ENCODE measurements around the gene SHROOM3. TPM values are rescaled to one million over a fixed set of nuclear protein-coding genes. Genes with fewer than 3 reads are reported as not detected.

Gene SHROOM3
- polyA plus RNA-seq, 2 of the 4 experiments (the other 2 are of a cell fraction): 2.8 to 5.1 TPM

GRCh38 chr4:76762137-76763130 lies 327.4 kb downstream of the SHROOM3 start:
- ChIA-PET POLR2A (no interaction called here), CTCF (no interaction called here)
- FAIRE-seq: no peak
- Histone ChIP-seq H3K9me3 (no peaks in the 10 kb centered on the region), H3K4me3 (no peak overlapping the region), H3K4me1 (0 out of 3 replicates have a peak, but pooled peaks cover 5% of the 10 kb centered on the region), H3K27ac (no peak overlapping the region), H3K4me2 (no peak overlapping the region)
- WGBS (ENCODE audit: missing lambda C conversion rate): 91% methylated on average over 4 of the region's 4 CpGs
- no peak for DNase-seq (ENCODE audit: low read depth in 1 of 2, low spot score in 1 of 2)
- ATAC-seq: no peak
- TF ChIP-seq HOXB13 (CRISPR knock-in tag; IDR thresholded peaks at IDR 0.05; ENCODE audit: low read depth) (no peak), EHMT2 (IDR thresholded peaks at IDR 0.05; ENCODE audit: low read depth) (no peak), MAZ (IDR thresholded peaks at IDR 0.05; ENCODE audit: borderline replicate concordance, low read depth, low read length) (no peak), CBX8 (IDR thresholded peaks at IDR 0.05) (no peak), CTCF (IDR thresholded peaks at IDR 0.05) (no peak), NR3C1 (IDR thresholded peaks at IDR 0.05) (no peak)

- 93% methylated on average over 1 of the region's 1 CpG for WGBS (ENCODE audit: missing lambda C conversion rate)
- H3K27ac ChIP-seq: no peak overlapping the region
- FAIRE-seq (no peak), DNase-seq (ENCODE audit: low read depth in 1 of 2, low spot score in 1 of 2) (no peak), ATAC-seq (no peak)
- no peak overlapping the region for H3K4me2 ChIP-seq
- POLR2A ChIA-PET: no interaction called here
- TF ChIP-seq MAFK (IDR thresholded peaks at IDR 0.05; ENCODE audit: partially characterized antibody) (peak; percentile 7), HDAC2 (IDR thresholded peaks at IDR 0.05) (no peak)
- peaks cover 15% of the 10 kb centered on the region; the same call in 2 of the 3 replicates for H3K4me1 ChIP-seq
- CTCF ChIA-PET: interaction anchor here (0.7 kb wide), 1 partner anchor 41 kb away, joined by 3 read pairs; no protein-coding TSS in a partner anchor
- H3K4me3 ChIP-seq: no peak overlapping the region
- no peaks in the 10 kb centered on the region for H3K9me3 ChIP-seq
These were observed 329.2 kb downstream of the SHROOM3 start for GRCh38 chr4:76764251-76764650.

- TF ChIP-seq FOSB (CRISPR knock-in tag; IDR thresholded peaks at IDR 0.05) (no peak), ESRRA (IDR thresholded peaks at IDR 0.05; ENCODE audit: borderline replicate concordance, low read length) (no peak), EHMT2 (IDR thresholded peaks at IDR 0.05; ENCODE audit: low read depth) (no peak), CHD4 (IDR thresholded peaks at IDR 0.05; ENCODE audit: borderline replicate concordance) (no peak), ZFP36 (IDR thresholded peaks at IDR 0.05; ENCODE audit: borderline replicate concordance, partially characterized antibody) (no peak)
- FAIRE-seq: no peak
- ChIA-PET CTCF (interaction anchor here (0.8 kb wide), 1 partner anchor 254 kb away, joined by 3 read pairs; no protein-coding TSS in a partner anchor), POLR2A (no interaction called here)
- Histone ChIP-seq H3K9me3 (no peaks in the 10 kb centered on the region), H3K4me1 (peaks cover 15% of the 10 kb centered on the region; the same call in 2 of the 3 replicates), H3K4me3 (no peak overlapping the region), H3K27ac (no peak overlapping the region), H3K4me2 (no peak overlapping the region)
- DNase-seq (ENCODE audit: low read depth in 1 of 2, low spot score in 1 of 2): no peak
- no peak for ATAC-seq
- WGBS (ENCODE audit: missing lambda C conversion rate): 94% methylated on average over 14 of the region's 14 CpGs
These were observed 330.6 kb downstream of the SHROOM3 start for GRCh38 chr4:76765473-76766183.

- WGBS (ENCODE audit: missing lambda C conversion rate): 29% methylated on average over 2 of the region's 2 CpGs
- POLR2A ChIA-PET: no interaction called here
- FAIRE-seq (no peak), DNase-seq (ENCODE audit: low read depth in 1 of 2, low spot score in 1 of 2) (peak in 1 of 2 experiments; percentile 19), ATAC-seq (peak in 1 of 2 experiments; percentile 44; a peak in 3 of 6 replicates)
- Histone ChIP-seq H3K4me2 (peak overlapping the region; percentile 37), H3K9me3 (no peaks in the 10 kb centered on the region), H3K4me3 (no peak overlapping the region), H3K27ac (peak overlapping the region in 1 of 2 experiments; percentile 51; a peak in 2 of 6 replicates), H3K4me1 (peaks cover 15% of the 10 kb centered on the region; the same call in 2 of the 3 replicates)
- TF ChIP-seq RFX5 (IDR thresholded peaks at IDR 0.05) (no peak), GATA3 (IDR thresholded peaks at IDR 0.05; ENCODE audit: borderline replicate concordance) (peak; percentile 15; the same call in 1 of the 2 replicates)
- CTCF ChIA-PET: no interaction called here
These were observed 333.0 kb downstream of the SHROOM3 start for GRCh38 chr4:76767983-76768382.
